Cardiac muscle cell (in vitro differentiated cells and primary cell): ENCODE results near the gene GZMM. TPM values are rescaled to one million over a fixed set of nuclear protein-coding genes. Genes with fewer than 3 reads are reported as not detected.

Source experiments
- DNase-seq, 2 donors: peaks; one replicate each; pipeline versions ENCODE4 v3.0.0 to v3.0.0-alpha.2; 2010 to 2017; ENCODE audit warnings: low read depth in 1 of 2, low spot score in 1 of 2
- H3K27ac ChIP-seq: fragments of 200-600 bp; sonication (generic); 2 replicates; pipeline ENCODE4 v1.5.1; 2016
- H3K27me3 ChIP-seq: fragments of 200-600 bp; sonication (generic); 2 replicates; pipeline ENCODE4 v1.6.0; 2016; ENCODE audit warnings: control low read depth
- H3K36me3 ChIP-seq: fragments of 200-600 bp; sonication (generic); 2 replicates; pipeline ENCODE4 v1.5.1; 2016; ENCODE audit warnings: control low read depth
- H3K4me1 ChIP-seq: fragments of 200-600 bp; sonication (generic); 2 replicates; pipeline ENCODE4 v1.8.1; 2017; ENCODE audit warnings: low read depth, mild to moderate bottlenecking, mixed run types
- H3K4me3 ChIP-seq: fragments of 200-600 bp; sonication (generic); 2 replicates; pipeline ENCODE4 v1.5.1; 2016; ENCODE audit warnings: mild to moderate bottlenecking
- H3K9me3 ChIP-seq: fragments of 200-600 bp; sonication (generic); 2 replicates; pipeline ENCODE4 v1.5.1; 2017; ENCODE audit warnings: low read depth, mild to moderate bottlenecking, control low read depth
- CTCF ChIP-seq: IDR thresholded peaks from 2 replicates; pipeline ENCODE4 v1.5.1; 2012; ENCODE audit warnings: low read depth, mild to moderate bottlenecking, low read length
- polyA plus RNA-seq: library from polyadenylated mRNA; unstranded; fragments of >200 nt; fragmentation: Nextera tagmentation; extraction: Ambion mirVana; gene quantifications from 2 replicates; pipeline ENCODE4 v1.2.1, GENCODE V29; 2016
- total RNA-seq: library from RNA; depleted of rRNA; stranded (reverse); fragments of >200 nt; gene quantifications from 2 replicates; pipeline ENCODE4 v1.2.3, GENCODE V29; 2016

The GZMM gene
- total and polyA plus RNA-seq, 2 experiments from 2014 or later, result 0.39 TPM; not detected in 1

- no peak for DNase-seq
- no peaks in the 10 kb centered on the region for H3K9me3 ChIP-seq
These were observed 30.3 kb upstream of the GZMM start for GRCh38 chr19:513368-514165.

GRCh38 chr19:514166-514663 is 29.6 kb upstream of the GZMM start:
- no peak for DNase-seq
- peaks cover 18% of the 10 kb centered on the region for H3K4me1 ChIP-seq
- no peaks in the 10 kb centered on the region for H3K27me3 ChIP-seq
- H3K4me3 ChIP-seq, result no peak overlapping the region
- H3K27ac ChIP-seq, result no peak overlapping the region
- no peak for TF ChIP-seq CTCF
- no peaks in the 10 kb centered on the region for H3K9me3 ChIP-seq
- no peaks in the 10 kb centered on the region for H3K36me3 ChIP-seq

More at GRCh38 chr19:513368-514165, 30.3 kb upstream of the GZMM start:
- Histone ChIP-seq H3K27me3 (no peaks in the 10 kb centered on the region), H3K36me3 (no peaks in the 10 kb centered on the region), H3K4me1 (peaks cover 18% of the 10 kb centered on the region), H3K4me3 (no peak overlapping the region), H3K27ac (no peak overlapping the region)
- no peak for TF ChIP-seq CTCF

DNA sequence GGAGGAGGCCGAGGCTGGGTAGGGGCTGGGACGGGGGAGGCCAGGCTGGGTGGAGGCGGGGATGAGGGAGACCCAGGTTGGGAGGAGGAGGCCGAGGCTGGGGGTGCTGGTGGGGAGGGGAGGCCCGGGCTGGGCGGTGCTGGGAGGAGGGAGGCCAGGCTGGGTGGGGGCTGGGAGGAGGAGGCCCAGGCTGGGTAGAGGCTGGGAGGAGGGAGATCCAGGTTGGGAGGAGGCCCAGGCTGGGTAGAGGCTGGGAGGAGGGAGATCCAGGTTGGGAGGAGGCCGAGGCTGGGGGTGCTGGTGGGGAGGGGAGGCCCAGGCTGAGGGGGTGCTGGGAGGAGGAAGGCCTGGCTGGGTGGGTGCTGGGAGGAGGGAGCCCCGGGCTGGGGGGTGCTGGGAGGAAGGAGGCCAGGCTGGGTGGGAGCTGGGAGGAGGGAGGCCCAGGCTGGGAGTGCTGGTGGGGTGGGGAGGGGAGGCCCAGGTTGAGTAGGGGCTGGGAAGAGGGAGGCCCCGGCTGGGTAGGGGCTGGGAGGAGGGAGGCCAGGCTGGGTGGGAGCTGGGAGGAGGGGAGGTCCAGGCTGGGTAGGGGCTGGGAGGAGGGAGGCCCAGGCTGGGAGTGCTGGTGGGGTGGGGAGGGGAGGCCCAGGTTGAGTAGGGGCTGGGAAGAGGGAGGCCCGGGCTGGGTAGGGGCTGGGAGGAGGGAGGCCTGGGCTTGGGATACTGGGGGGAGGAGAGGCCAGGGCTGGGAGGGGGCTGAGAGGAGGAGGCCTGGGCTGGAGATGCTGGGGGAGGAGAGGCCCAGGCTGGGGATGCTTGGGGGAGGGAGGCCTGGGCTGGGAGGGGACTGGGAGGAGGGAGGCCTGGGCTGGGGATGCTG is 25.9 kb upstream of the GZMM start:
- H3K27ac ChIP-seq, result no peak overlapping the region
- peak; percentile 59 to 70 for DNase-seq
- H3K36me3 ChIP-seq, result no peaks in the 10 kb centered on the region
- H3K4me3 ChIP-seq, result no peak overlapping the region
- TF ChIP-seq CTCF, result no peak
- H3K4me1 ChIP-seq, result peaks cover 11% of the 10 kb centered on the region
- no peaks in the 10 kb centered on the region for H3K27me3 ChIP-seq
- no peaks in the 10 kb centered on the region for H3K9me3 ChIP-seq

DNA sequence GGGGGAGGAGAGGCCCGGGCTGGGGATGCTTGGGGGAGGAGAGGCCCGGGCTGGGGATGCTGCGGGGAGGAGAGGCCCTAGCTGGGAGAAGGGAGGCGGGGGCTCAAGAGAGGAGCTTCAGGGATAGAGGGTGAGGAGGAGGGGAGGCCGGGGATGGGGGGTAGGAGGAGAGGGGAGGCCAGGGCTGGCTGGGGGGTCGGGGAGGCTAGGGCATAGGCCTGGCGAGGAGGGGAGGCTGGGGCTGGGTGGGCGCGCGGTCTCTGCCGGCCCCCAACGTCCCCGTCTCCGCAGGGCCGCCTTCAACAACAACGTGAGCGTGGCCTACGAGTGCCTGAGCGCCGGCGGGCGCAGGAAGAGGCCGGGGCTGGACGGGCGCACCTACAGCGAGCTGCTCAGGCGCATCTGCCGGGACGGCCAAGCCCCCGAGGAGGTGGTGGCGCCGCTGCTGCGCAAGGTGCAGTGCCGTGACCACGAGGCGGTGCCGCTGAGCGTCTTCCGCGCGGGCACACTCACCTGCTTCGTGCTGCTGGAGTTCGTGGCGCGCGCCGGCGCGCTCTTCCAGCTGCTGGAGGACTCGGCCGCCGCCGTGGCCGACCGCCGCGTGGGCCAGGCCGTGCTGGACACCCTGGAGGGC is 25.1 kb upstream of the GZMM start:
- no peak overlapping the region for H3K27ac ChIP-seq
- H3K4me3 ChIP-seq, result no peak overlapping the region
- H3K27me3 ChIP-seq, result no peaks in the 10 kb centered on the region

More for the DNA sequence above, 25.1 kb upstream of the GZMM start:
- H3K9me3 ChIP-seq, result no peaks in the 10 kb centered on the region
- no peak for DNase-seq
- H3K4me1 ChIP-seq, result peaks cover 11% of the 10 kb centered on the region
- TF ChIP-seq CTCF, result no peak
- H3K36me3 ChIP-seq, result no peaks in the 10 kb centered on the region
